GM12878 (cell line): ENCODE data around the gene RUNX3. TPM values are rescaled to one million over a fixed set of nuclear protein-coding genes. Genes with fewer than 3 reads are reported as not detected.
A peak's percentile ranks its signal among the peaks of the same experiment; 100 is the strongest.

Experiments used
- ATF7 ChIP-seq: fragments of 450-650 bp; IDR thresholded peaks from 2 replicates; pipeline ENCODE4 v1.6.1; 2016; ENCODE audit warnings: low read depth, mild to moderate bottlenecking
- CBFB ChIP-seq: IDR thresholded peaks from 2 replicates; pipeline ENCODE4 v1.6.1; 2016; ENCODE audit warnings: antibody characterized with exemption, low read depth
- KLF5 ChIP-seq: fragments of 450-650 bp; IDR thresholded peaks from 2 replicates; pipeline ENCODE4 v1.6.1; 2014; ENCODE audit warnings: mild to moderate bottlenecking; ENCODE audit not compliant: partially characterized antibody
- MAX ChIP-seq: IDR thresholded peaks from 2 replicates; pipeline ENCODE4 v1.6.1; 2012; ENCODE audit warnings: low read depth, low read length, improper control_type of control experiment
- NRF1 ChIP-seq: conservative IDR thresholded peaks from 2 replicates; pipeline ENCODE4 v1.6.1; 2011; ENCODE audit warnings: mild to moderate bottlenecking, low read depth, low read length, improper control_type of control experiment
- PKNOX1 ChIP-seq: fragments of 450-650 bp; IDR thresholded peaks from 2 replicates; pipeline ENCODE4 v1.6.1; 2016; ENCODE audit warnings: mild to moderate bottlenecking
- RBBP5 ChIP-seq: fragments of 200-600 bp; sonication (generic); conservative IDR thresholded peaks from 2 replicates; pipeline ENCODE4 v1.6.1; 2016
- TCF7 ChIP-seq: IDR thresholded peaks from 2 replicates; pipeline ENCODE4 v1.6.1; 2014; ENCODE audit warnings: antibody characterized with exemption, borderline replicate concordance
- YBX1 ChIP-seq: fragments of 450-650 bp; IDR thresholded peaks from 2 replicates; pipeline ENCODE4 v1.6.1; 2016; ENCODE audit warnings: antibody characterized with exemption
- ZBED1 ChIP-seq: IDR thresholded peaks from 2 replicates; pipeline ENCODE4 v1.6.1; 2016; ENCODE audit warnings: borderline replicate concordance
- ZNF207 ChIP-seq: fragments of 450-650 bp; IDR thresholded peaks from 2 replicates; pipeline ENCODE4 v1.6.1; 2014; ENCODE audit warnings: antibody characterized with exemption, mild to moderate bottlenecking, borderline replicate concordance
- polyA plus RNA-seq, 11 experiments: library from polyadenylated mRNA; depleted of rRNA in 4 of 11; unstranded in 6 of 11; stranded (reverse) in 5 of 11; fragments of >200 nt; fragmentation: Nextera tagmentation in 4 of 11; fragmentation: Illumina TruSeq in 1 of 11; extraction: Ambion mirVana in 4 of 11; extraction: Trizol in 1 of 11; gene quantifications; 1 replicate in 1 of 11; 2 replicates in 10 of 11; pipeline versions ENCODE4 v1.2.1 to v1.2.3, GENCODE V29; 2011 to 2016; ENCODE audit warnings: inconsistent platforms in 2 of 11, missing spikeins in 2 of 11, low read depth in 1 of 11
- total RNA-seq, 4 experiments: library from RNA; depleted of rRNA in 3 of 4; stranded (reverse); fragments of >200 nt in 3 of 4; fragmentation: Illumina TruSeq in 1 of 4; extraction: Trizol in 1 of 4; gene quantifications; 2 replicates each; pipeline versions ENCODE4 v1.2.1 to v1.2.3, GENCODE V29; 2013 to 2021

The RUNX3 gene
- total and polyA plus RNA-seq, 10 of the 15 experiments (the other 5 are each of a cell fraction or from before 2014, with no cell fraction given), result 19.0 to 151 (median 31.4) TPM

- TF ChIP-seq TCF7, result no peak
- no peak for TF ChIP-seq KLF5
- no peak for TF ChIP-seq MAX
- no peak for TF ChIP-seq NRF1
- TF ChIP-seq CBFB, result no peak
- TF ChIP-seq YBX1, result no peak
- TF ChIP-seq ATF7, result no peak
- no peak for TF ChIP-seq RBBP5
- no peak for TF ChIP-seq ZNF207
- TF ChIP-seq ZBED1, result peak; percentile 72; the same call in 1 of the 2 replicates
- no peak for TF ChIP-seq PKNOX1
Measured at GRCh38 chr1:24899581-24900485, 30.2 kb downstream of the RUNX3 start (continued).
